Islet precursor cell (in vitro differentiated cells): ENCODE results near the gene NPAT.
"Not testable (repeated sequence)": the region's sequence is repeated elsewhere in the genome, so short reads cannot be mapped to it uniquely, and the experiment has no call there.

Experiments used
- DNase-seq: peaks from one replicate; pipeline ENCODE4 v3.0.0-alpha.2; 2018

Gene NPAT

GRCh38 chr11:108147150-108147549 is 75.3 kb downstream of the NPAT start:
- no peak for DNase-seq

- DNase-seq: no peak
Measured at GRCh38 chr11:108144615-108145014, 77.8 kb downstream of the NPAT start.

GRCh38 chr11:108142304-108142703 is 80.1 kb downstream of the NPAT start:
- DNase-seq: no peak

- no peak for DNase-seq
Measured at GRCh38 chr11:108137212-108137611, 85.2 kb downstream of the NPAT start.

GRCh38 chr11:108135845-108136544 is 86.4 kb downstream of the NPAT start:
- no peak for DNase-seq

GRCh38 chr11:108132993-108133538 is 89.4 kb downstream of the NPAT start:
- not testable (repeated sequence) for DNase-seq

- no peak for DNase-seq
Measured at GRCh38 chr11:108131993-108132392, 90.4 kb downstream of the NPAT start.

GRCh38 chr11:108128772-108129171 is 93.7 kb downstream of the NPAT start:
- no peak for DNase-seq

GRCh38 chr11:108125096-108125495 is 97.3 kb downstream of the NPAT start:
- DNase-seq: no peak

GRCh38 chr11:108122166-108122628 is 100.2 kb downstream of the NPAT start:
- no peak for DNase-seq

- peak; percentile 98 for DNase-seq
Measured at GRCh38 chr11:108121274-108122155, 100.9 kb downstream of the NPAT start, which contains the start of gene ACAT1. Gene ACAT1 (plus strand): TSS chr11:108121567. CDS start chr11:108121607, 40 bp downstream.

- DNase-seq: not testable (repeated sequence)
Measured at GRCh38 chr11:108120936-108121273, 101.5 kb downstream of the NPAT start.

- DNase-seq: no peak
Measured at GRCh38 chr11:108117746-108118371, 104.6 kb downstream of the NPAT start.

GRCh38 chr11:108115500-108116140 is 106.8 kb downstream of the NPAT start:
- DNase-seq: no peak

GRCh38 chr11:108112057-108112456 is 110.4 kb downstream of the NPAT start:
- no peak for DNase-seq

GRCh38 chr11:108111126-108111525 is 111.3 kb downstream of the NPAT start:
- DNase-seq: no peak
